Fibroblast of pulmonary artery (primary cell): ENCODE measurements around the gene ACYP1.

Experiments used
- DNase-seq: peaks from one replicate; pipeline ENCODE4 v3.0.0-alpha.2; 2010; ENCODE audit warnings: low read depth
- H3K4me3 ChIP-seq: replicated peaks from 2 replicates; pipeline ENCODE4 v1.5.1; 2011; ENCODE audit warnings: low read depth, mild to moderate bottlenecking, control low read depth, low read length, moderate library complexity
- TF ChIP-seq, protein P1 (sequence below): IDR thresholded peaks from 2 replicates; pipeline ENCODE4 v1.5.1; 2011; ENCODE audit warnings: mild to moderate bottlenecking, control low read depth, low read length, inconsistent platforms; ENCODE audit errors: missing control alignments

The ACYP1 gene

DNA sequence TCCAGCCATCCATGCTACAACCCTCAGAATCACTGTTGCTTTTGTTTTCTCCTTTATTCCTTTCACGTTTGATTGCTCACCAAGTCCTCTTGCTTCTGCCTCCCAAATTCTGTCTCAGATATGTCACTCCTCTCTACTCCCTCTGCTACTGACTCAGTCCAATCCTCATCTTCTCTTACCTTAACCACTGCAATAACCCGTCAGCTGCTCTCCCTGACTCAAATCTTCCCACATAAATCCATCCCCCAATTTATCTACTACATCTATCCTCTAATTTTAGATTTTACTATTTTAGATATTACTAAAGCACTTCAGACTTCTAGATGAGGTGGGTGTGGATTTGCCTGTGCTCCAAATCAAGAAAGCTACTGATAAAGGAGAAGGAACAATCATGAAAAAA, 37.9 kb downstream of the ACYP1 start:
- H3K4me3 ChIP-seq = no peak overlapping the region
- TF ChIP-seq, protein P1, sequence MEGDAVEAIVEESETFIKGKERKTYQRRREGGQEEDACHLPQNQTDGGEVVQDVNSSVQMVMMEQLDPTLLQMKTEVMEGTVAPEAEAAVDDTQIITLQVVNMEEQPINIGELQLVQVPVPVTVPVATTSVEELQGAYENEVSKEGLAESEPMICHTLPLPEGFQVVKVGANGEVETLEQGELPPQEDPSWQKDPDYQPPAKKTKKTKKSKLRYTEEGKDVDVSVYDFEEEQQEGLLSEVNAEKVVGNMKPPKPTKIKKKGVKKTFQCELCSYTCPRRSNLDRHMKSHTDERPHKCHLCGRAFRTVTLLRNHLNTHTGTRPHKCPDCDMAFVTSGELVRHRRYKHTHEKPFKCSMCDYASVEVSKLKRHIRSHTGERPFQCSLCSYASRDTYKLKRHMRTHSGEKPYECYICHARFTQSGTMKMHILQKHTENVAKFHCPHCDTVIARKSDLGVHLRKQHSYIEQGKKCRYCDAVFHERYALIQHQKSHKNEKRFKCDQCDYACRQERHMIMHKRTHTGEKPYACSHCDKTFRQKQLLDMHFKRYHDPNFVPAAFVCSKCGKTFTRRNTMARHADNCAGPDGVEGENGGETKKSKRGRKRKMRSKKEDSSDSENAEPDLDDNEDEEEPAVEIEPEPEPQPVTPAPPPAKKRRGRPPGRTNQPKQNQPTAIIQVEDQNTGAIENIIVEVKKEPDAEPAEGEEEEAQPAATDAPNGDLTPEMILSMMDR = no peak
- DNase-seq = no peak

DNA sequence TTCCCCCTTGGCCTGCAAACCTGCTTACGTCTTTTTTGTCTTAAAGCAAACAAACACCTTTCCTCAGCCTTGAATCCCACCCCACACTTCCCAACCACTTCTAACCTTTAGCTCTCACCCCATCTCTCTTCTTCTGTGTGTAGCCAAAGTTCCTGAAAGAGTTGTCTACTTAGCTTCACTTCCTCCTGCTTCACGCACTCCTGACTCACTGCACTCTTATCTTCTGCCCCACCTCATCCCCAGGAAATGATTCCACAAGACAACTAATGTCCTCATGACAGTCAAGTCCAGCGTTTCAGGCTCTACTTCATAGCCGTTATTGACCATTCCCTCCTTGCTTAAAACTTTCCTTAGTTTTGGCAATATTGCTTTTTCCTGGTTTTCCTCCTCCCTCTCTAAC, 38.7 kb downstream of the ACYP1 start:
- peak; percentile 64 for DNase-seq
- TF ChIP-seq, protein P1 = no peak
- H3K4me3 ChIP-seq = no peak overlapping the region

DNA sequence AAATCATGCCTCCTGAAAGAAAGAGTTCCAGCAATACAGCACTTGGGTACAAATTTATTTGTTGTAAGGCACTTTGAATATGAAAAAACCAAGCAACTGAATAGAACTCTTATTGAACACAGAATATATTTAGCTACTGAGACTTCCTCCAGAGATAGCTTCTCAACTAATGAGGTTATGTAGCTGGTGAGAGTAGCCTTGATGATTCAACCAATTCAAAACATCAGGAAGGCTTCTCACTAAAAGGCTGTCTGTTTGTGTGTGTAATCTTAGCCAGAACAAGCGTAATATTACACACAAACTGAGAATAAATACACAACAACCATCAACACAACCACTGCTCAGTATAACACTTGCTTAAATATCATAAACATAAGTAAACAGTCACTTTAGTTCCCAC, 40.7 kb downstream of the ACYP1 start:
- H3K4me3 ChIP-seq = no peak overlapping the region
- DNase-seq = peak; percentile 12
- TF ChIP-seq, protein P1 = no peak

DNA sequence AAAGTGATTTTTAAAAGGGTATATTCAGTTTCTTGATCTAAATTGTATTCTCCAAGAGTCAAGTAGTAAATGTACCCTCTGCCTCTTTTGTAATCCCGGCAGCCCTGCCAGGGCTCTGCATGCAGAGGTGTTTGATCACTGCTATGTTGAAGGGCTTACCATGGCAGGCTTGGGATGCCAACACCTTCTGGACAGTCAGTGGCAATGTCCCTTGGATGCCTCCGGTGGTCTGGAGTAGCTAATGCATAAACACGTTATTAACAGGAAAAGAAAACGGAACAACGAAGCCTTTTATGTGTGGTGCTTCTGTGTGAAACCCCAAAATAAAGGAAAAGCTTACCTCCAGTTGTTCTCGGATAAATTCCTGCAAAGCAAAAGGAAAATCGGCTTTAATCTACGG, 41.2 kb downstream of the ACYP1 start:
- TF ChIP-seq, protein P1 = peak; percentile 42
- no peak overlapping the region for H3K4me3 ChIP-seq
- peak; percentile 20 for DNase-seq

DNA sequence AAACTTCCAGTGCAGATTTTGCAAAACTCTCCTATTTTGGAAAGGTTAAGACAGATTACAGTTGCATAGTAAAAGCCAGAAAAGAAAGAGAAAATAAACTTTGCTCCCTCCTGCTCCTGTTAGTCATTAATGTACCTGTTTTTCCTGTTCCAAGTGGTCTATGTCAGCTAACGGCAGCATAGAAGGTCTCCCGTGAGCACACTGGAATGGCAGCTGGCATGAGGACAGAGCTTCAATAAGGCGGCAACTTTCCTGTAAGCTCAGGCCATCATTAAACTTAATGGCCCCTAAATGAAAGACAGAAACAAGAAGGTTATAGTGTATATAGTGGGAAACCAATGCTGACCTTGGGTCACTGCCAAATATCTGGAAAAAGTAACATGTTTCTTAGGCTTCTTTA, 45.1 kb downstream of the ACYP1 start:
- TF ChIP-seq, protein P1 = no peak
- no peak for DNase-seq
- H3K4me3 ChIP-seq = no peak overlapping the region

DNA sequence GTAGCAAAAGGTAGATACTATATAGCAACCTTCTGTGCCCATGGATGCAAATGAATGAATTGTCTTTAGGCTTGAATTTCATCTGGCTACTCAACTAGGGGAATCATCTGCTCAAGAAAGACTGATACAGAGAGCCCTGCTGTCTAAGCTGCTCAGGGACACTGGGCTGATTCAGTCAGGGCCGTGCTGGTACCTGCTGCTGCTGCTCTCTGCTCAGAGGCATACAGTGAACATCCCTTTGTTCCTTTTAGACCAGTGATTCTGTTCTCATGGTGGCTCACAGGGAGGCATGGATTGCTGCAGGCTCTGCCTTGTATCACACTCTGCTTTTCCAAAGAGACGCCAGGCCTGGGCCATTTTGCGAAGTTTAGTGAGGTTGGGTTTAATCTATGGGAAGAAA, 47.0 kb downstream of the ACYP1 start:
- no peak for DNase-seq
- TF ChIP-seq, protein P1 = no peak
- no peak overlapping the region for H3K4me3 ChIP-seq

DNA sequence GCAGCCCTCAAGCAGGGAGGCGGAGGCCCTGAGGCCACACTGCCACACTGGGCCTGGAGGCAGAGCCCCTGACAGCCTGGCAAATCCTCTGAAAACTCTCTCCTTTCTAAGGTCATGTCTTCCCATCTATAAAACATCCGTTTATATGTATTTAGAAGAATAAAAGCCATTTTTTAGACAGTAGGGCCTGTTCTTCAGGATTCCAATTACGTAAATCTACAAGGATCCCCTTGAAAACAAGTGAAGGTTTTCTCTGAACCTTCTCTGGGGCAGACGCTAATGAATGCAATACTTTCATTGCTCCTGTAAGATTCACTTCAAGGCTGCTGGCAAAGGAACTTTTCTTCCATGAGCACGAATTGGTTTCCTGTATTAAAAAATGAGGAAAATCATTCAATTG, 48.3 kb downstream of the ACYP1 start:
- H3K4me3 ChIP-seq = no peak overlapping the region
- no peak for DNase-seq
- TF ChIP-seq, protein P1 = no peak
